Aorta (tissue), 5 donors: ENCODE results near the gene TPCN1. TPM values are rescaled to one million over a fixed set of nuclear protein-coding genes. Genes with fewer than 3 reads are reported as not detected.

ENCODE experiments used
- ATAC-seq: fragments of 200-7000 bp; cut with Tn5 transposase; one replicate; pipeline ENCODE4 v1.9.1; 2022; ENCODE audit warnings: moderate library complexity; ENCODE audit not compliant: low FRiP score
- DNase-seq, 2 donors: peaks; one replicate each; pipeline ENCODE4 v3.0.0-alpha.2; 2020
- H3K27ac ChIP-seq, 2 donors: one replicate each; pipeline ENCODE4 v1.5.1; 2013; ENCODE audit warnings: low read length in 2 of 2, mild to moderate bottlenecking in 2 of 2, moderate library complexity in 2 of 2, control low read depth in 1 of 2, inconsistent platforms in 1 of 2, low read depth in 1 of 2
- H3K27me3 ChIP-seq, 2 donors: one replicate each; pipeline ENCODE4 v1.6.1; 2013; ENCODE audit warnings: control low read depth in 1 of 2, low read length in 1 of 2, mild to moderate bottlenecking in 1 of 2, moderate library complexity in 1 of 2; ENCODE audit not compliant: insufficient read depth in 2 of 2, control insufficient read depth in 1 of 2
- H3K36me3 ChIP-seq, 2 donors: one replicate each; pipeline ENCODE4 v1.6.1; 2013; ENCODE audit warnings: control low read depth in 1 of 2, low read length in 1 of 2, mild to moderate bottlenecking in 1 of 2; ENCODE audit not compliant: insufficient read depth in 2 of 2, control insufficient read depth in 1 of 2
- H3K4me1 ChIP-seq, 2 donors: one replicate each; pipeline ENCODE4 v1.6.1; 2013; ENCODE audit warnings: low read length in 2 of 2, control low read depth in 1 of 2, mild to moderate bottlenecking in 1 of 2, moderate library complexity in 1 of 2; ENCODE audit not compliant: insufficient read depth in 2 of 2, control insufficient read depth in 1 of 2
- H3K4me3 ChIP-seq, 2 donors: one replicate each; pipeline ENCODE4 v1.5.1; 2013; ENCODE audit warnings: low read length in 2 of 2, control low read depth in 1 of 2, mild to moderate bottlenecking in 1 of 2
- H3K9me3 ChIP-seq: one replicate; pipeline ENCODE4 v1.6.1; 2013; ENCODE audit warnings: mild to moderate bottlenecking, low read length; ENCODE audit not compliant: control insufficient read depth
- WGBS, 2 donors: extraction: QIAGEN DNeasy Blood & Tissue Kit; methylation state at CpG; one replicate each; pipeline ENCODE4 v1.1.7; 2013; 5-methylcytosine and 5-hydroxymethylcytosine counted together
- intact Hi-C, 2 donors: fragments of 100-400 bp; cut with DNase I; formaldehyde crosslinking; loops; one replicate each; pipeline versions ENCODE4 v1.14.2 to v1.15.0; 2022
- polyA plus RNA-seq, 2 donors: library from polyadenylated mRNA; stranded (reverse); fragments of 200-250 nt; gene quantifications; one replicate each; pipeline ENCODE4 v1.2.3, GENCODE V29; 2013
- total RNA-seq, 2 donors: library from RNA; stranded (reverse); fragmentation: NEBNext Ultra II Directional; extraction: Animal tissue kit (Norgen Biotek cat#: 25700); gene quantifications; one replicate each; pipeline ENCODE4 v1.2.1, GENCODE V29; 2021
- donor health status: healthy with polysubstance abuse.
- donor health status: Bipolar disorder and iron deficiency.
- donor health status: DM: no; HTN: no; CAD: no.
- donor health status: DM: no; HTN: no; CAD: no.
- donor health status: DM: yes; HTN: yes; CAD: no.

TPCN1 gene
- total and polyA plus RNA-seq, 4 donors = 21.4 to 128 (median 87.2) TPM

DNA sequence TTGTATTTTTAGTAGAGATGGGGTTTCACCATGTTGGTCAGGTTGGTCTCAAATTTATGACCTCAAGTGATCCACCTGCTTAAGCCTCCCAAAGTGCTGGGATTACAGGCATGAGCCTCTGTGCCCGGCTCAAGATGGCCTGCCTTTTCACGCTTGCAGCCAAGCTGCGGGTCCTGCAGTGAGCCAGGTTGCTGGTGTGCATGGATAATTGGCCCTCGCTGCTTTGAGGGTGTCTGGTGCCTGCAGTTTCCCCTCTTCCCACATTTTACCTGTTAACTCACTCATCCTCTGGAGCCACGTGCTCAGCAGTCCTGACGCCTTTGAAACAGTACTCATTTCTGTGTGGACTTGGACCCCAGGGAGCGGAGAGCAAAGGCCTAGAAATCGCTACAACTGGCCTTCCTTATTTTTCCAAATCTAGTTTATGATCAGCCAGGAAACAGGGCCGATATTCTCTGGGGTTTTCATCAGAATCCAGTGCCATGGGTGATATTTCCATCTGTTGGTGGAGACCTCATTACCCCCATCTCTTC lies 42.2 kb downstream of the TPCN1 start:
- Histone ChIP-seq H3K27ac (no peak overlapping the region), H3K27me3 (no peaks in the 10 kb centered on the region), H3K9me3 (no peaks in the 10 kb centered on the region), H3K4me1 (peaks cover under 1 to 5% of the 10 kb centered on the region in 2 donors), H3K4me3 (no peak overlapping the region), H3K36me3 (peaks cover 0 to 2% of the 10 kb centered on the region in 2 donors)
- WGBS, 2 donors = 94 to 95% methylated on average over 9 of the region's 9 CpGs
- intact Hi-C loops = no loop called here
- no peak for ATAC-seq
- peak in 1 of 2 donors; percentile 39 for DNase-seq

DNA sequence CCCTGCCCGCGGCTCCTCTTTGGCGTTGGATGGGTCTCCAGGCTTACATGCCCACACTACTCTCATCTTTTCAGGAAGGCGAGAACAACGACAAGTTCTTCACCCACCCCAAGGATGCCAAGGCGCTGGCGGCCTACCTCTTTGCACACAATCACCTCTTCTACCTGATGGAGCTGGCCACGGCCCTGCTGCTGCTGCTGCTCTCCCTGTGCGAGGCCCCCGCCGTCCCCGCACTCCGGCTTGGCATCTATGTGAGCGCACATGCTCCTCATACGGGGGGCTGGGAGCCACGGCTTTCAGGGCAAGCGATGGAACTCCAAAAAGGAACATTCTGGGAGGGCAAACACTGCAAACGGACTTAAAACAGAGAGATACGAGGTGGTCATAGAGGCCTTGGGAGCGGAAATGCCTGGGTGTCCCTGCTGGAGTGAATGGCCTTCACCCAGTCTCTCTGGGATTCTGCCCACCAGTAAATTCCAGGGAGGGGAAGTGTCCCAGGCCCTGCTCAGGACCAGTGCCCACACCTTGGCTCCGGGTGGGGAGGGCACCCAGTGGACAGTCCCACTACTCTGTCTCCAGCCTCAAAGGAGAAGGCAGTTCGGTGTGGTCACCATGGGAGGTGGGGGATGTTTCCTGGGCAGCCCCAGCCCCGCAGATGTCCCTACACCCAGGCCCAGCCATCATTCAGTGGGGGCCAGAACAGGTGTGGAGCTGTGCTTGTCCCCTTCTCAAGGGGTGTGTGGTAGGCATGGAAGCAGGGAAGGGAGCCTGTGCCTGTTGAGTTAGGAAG lies 45.0 kb downstream of the TPCN1 start:
- no peak overlapping the region for H3K4me3 ChIP-seq
- DNase-seq (peak; percentile 22 to 65), ATAC-seq (no peak)
- H3K9me3 ChIP-seq = no peaks in the 10 kb centered on the region
- peaks cover 0 to 6% of the 10 kb centered on the region in 2 donors for H3K36me3 ChIP-seq
- H3K27me3 ChIP-seq = no peaks in the 10 kb centered on the region
- intact Hi-C loops = no loop called here
- H3K27ac ChIP-seq = no peak overlapping the region
- H3K4me1 ChIP-seq = no peaks in the 10 kb centered on the region
- WGBS, 2 donors = 94 to 96% methylated on average over 23 of the region's 23 CpGs

DNA sequence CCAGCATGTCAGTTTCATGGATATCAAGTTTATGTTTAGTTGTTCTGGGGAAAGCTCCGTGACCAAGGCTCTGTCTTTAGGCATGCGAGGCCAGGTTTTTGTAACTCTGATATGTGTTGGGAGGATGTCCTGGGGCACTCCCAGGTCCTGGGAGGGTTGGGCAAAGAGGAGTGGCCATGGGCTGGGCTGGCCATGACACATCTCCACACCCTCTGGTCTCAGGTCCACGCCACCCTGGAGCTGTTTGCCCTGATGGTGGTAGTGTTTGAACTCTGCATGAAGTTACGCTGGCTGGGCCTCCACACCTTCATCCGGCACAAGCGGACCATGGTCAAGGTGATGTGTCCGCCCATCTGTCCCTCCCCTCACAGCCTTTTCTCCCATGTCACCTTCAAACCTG lies 46.4 kb downstream of the TPCN1 start:
- no peak overlapping the region for H3K27ac ChIP-seq
- H3K4me1 ChIP-seq = peaks cover 0 to 2% of the 10 kb centered on the region in 2 donors
- intact Hi-C loops = no loop called here
- H3K27me3 ChIP-seq = no peaks in the 10 kb centered on the region
- H3K9me3 ChIP-seq = no peaks in the 10 kb centered on the region
- DNase-seq (peak in 1 of 2 donors; percentile 15), ATAC-seq (no peak)
- H3K36me3 ChIP-seq = peaks cover 0 to 6% of the 10 kb centered on the region in 2 donors
- no peak overlapping the region for H3K4me3 ChIP-seq
- 94 to 97% methylated on average over 7 of the region's 7 CpGs for WGBS, 2 donors

DNA sequence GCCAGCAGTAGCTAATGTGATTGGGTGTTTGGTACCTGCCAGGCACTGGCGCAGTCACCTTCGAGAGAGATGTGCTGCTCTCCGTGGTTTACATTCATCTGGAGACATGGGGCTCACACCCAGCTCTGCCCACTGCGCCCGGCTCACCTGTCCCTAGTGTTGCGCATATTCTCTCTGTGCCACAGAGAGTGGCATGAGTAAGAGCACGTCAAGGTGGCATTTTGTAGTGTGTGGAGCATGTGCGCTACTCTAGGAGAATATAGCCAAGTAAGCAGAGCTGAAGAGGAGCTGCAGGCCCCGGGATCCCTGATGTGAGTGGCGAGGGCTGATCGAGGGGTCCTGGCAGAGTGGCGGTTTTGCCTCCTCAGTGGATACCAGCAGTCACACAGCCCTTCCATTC lies 46.9 kb downstream of the TPCN1 start:
- Histone ChIP-seq H3K36me3 (peaks cover 0 to 6% of the 10 kb centered on the region in 2 donors), H3K4me3 (no peak overlapping the region), H3K27me3 (no peaks in the 10 kb centered on the region), H3K9me3 (no peaks in the 10 kb centered on the region), H3K4me1 (peaks cover 0 to 2% of the 10 kb centered on the region in 2 donors), H3K27ac (no peak overlapping the region)
- DNase-seq (peak in 1 of 2 donors; percentile 63), ATAC-seq (no peak)
- WGBS, 2 donors = 94 to 95% methylated on average over 12 of the region's 12 CpGs
- intact Hi-C loops = no loop called here

- no peak overlapping the region for H3K27ac ChIP-seq
- no peaks in the 10 kb centered on the region for H3K9me3 ChIP-seq
- H3K27me3 ChIP-seq = no peaks in the 10 kb centered on the region
- H3K36me3 ChIP-seq = peaks cover 0 to 4% of the 10 kb centered on the region in 2 donors
- no peak overlapping the region for H3K4me3 ChIP-seq
- intact Hi-C loops = no loop called here
- H3K4me1 ChIP-seq = peaks cover 0 to 2% of the 10 kb centered on the region in 2 donors
- WGBS, 2 donors = 91 to 93% methylated on average over 19 of the region's 19 CpGs
- ATAC-seq (no peak), DNase-seq (peak in 1 of 2 donors; percentile 63)
Observed at GRCh38 chr12:113268621-113269020, 47.4 kb downstream of the TPCN1 start.

- 97% methylated on average over 12 of the region's 12 CpGs for WGBS, 2 donors
- Histone ChIP-seq H3K4me1 (peaks cover 0 to 2% of the 10 kb centered on the region in 2 donors), H3K9me3 (no peaks in the 10 kb centered on the region), H3K36me3 (peaks cover 0 to 4% of the 10 kb centered on the region in 2 donors), H3K4me3 (no peak overlapping the region), H3K27me3 (no peaks in the 10 kb centered on the region), H3K27ac (no peak overlapping the region)
- intact Hi-C loops = no loop called here
- DNase-seq (peak in 1 of 2 donors; percentile 44), ATAC-seq (no peak)
Observed at GRCh38 chr12:113269257-113269943, 48.1 kb downstream of the TPCN1 start.

DNA sequence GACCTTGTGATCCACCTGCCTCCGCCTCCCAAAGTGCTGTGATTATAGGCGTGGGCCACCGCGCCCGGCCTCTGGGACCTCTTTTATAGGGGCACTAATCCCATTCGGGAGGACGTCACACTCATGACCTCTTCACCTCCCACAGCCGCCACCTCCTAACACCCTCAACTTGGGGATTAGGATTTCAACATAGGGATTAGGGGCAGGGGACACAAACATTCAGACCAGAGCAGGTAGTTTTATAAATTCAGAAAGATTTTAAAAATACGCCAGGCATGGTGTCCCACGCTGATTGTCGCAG lies 49.4 kb downstream of the TPCN1 start:
- Histone ChIP-seq H3K27ac (no peak overlapping the region), H3K9me3 (no peaks in the 10 kb centered on the region), H3K36me3 (peaks cover 0 to 4% of the 10 kb centered on the region in 2 donors), H3K4me1 (peaks cover 0 to 2% of the 10 kb centered on the region in 2 donors), H3K27me3 (no peaks in the 10 kb centered on the region), H3K4me3 (no peak overlapping the region)
- DNase-seq (peak; percentile 33 to 71), ATAC-seq (no peak)
- 96 to 98% methylated on average over 11 of the region's 11 CpGs for WGBS, 2 donors
- intact Hi-C loops = loop anchor here (5.0 kb wide), 2 partner anchors 43 to 73 kb away; no protein-coding TSS in a partner anchor

DNA sequence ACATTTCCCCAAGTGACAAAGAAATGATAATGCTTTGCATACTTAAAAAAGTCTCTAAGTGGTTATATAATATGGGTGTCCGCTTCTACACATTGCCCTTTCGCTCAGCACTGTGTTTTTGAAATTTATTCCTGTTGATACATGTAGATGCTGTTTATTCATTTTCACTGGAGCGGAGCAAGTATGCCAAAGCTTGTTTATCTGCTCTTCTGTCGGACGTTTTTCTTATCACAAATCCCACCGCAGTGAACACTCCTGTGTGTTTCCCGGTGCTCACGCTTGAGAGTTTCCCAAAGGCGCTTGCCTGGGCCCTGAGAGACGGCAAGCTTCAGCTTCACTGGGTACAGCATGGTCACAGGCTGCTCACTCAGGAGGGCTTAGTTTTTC lies 50.2 kb downstream of the TPCN1 start:
- no peak for DNase-seq
- H3K4me3 ChIP-seq = no peak overlapping the region
- no peak for ATAC-seq
- no peaks in the 10 kb centered on the region for H3K27me3 ChIP-seq
- intact Hi-C loops = loop anchor here (5.0 kb wide), 2 partner anchors 44 to 74 kb away; no protein-coding TSS in a partner anchor
- H3K9me3 ChIP-seq = no peaks in the 10 kb centered on the region
- peaks cover 0 to 2% of the 10 kb centered on the region in 2 donors for H3K4me1 ChIP-seq
- peaks cover 0 to 6% of the 10 kb centered on the region in 2 donors for H3K36me3 ChIP-seq
- WGBS, 2 donors = 35 to 38% methylated on average over 10 of the region's 10 CpGs
- H3K27ac ChIP-seq = peak overlapping the region; percentile 84 to 93
